ENCODE measurements around the gene RUNDC3A.

GRCh38 chr17:44358066-44358465, 49.7 kb downstream of the RUNDC3A start:
- TF ChIP-seq CTCF (IDR thresholded peaks at IDR 0.05; ENCODE audit: insufficient read depth, low read length, poor library complexity, severe bottlenecking): no peak
- no peak for TF ChIP-seq EZH2phosphoT487 (conservative IDR thresholded peaks at IDR 0.05; ENCODE audit: low read length)

All from SU-DHL-6 (cell line).